ENCODE data around the gene ABCA2. TPM values are rescaled to one million over a fixed set of nuclear protein-coding genes. Genes with fewer than 3 reads are reported as not detected.

The ABCA2 gene
- total RNA-seq, 3 donors from 2014 or later = 17.0 to 30.6 (median 18.9) TPM

- intact Hi-C loops (cut with DNase I; ENCODE audit: low total_unique reads) = no loop called here
Observed at GRCh38 chr9:137028263-137029057, 423 bp upstream of the ABCA2 start.

GRCh38 chr9:137026828-137027227 lies 1.2 kb downstream of the ABCA2 start:
- Histone ChIP-seq H3K27ac (peak overlapping the region; percentile 55 to 77), H3K27me3 (no peaks in the 10 kb centered on the region), H3K36me3 (no peaks in the 10 kb centered on the region), H3K4me3 (peak overlapping the region in 2 of 3 donors; percentile 66 to 88), H3K4me1 (peaks cover 12 to 27% of the 10 kb centered on the region in 2 donors), H3K9me3 (no peaks in the 10 kb centered on the region)
- TF ChIP-seq POLR2AphosphoS5 (IDR thresholded peaks at IDR 0.05) (no peak), POLR2A (IDR thresholded peaks at IDR 0.05) (no peak), CTCF (IDR thresholded peaks at IDR 0.05) (no peak)
- intact Hi-C loops (cut with DNase I; ENCODE audit: low total_unique reads) = no loop called here
- no peak for DNase-seq (ENCODE audit: low spot score in 2 of 2)

More at GRCh38 chr9:137028263-137029057, 423 bp upstream of the ABCA2 start:
- H3K27me3 ChIP-seq = no peaks in the 10 kb centered on the region
- TF ChIP-seq CTCF (IDR thresholded peaks at IDR 0.05) (peak; percentile 30 to 53 (median 33)), POLR2A (IDR thresholded peaks at IDR 0.05) (no peak)
- peaks cover 12 to 27% of the 10 kb centered on the region in 2 donors for H3K4me1 ChIP-seq
- no peaks in the 10 kb centered on the region for H3K36me3 ChIP-seq
- peak overlapping the region; percentile 49 to 88 (median 66) for H3K4me3 ChIP-seq
- DNase-seq (ENCODE audit: low spot score in 2 of 2) = peak in 1 of 2 donors; percentile 73
- peak overlapping the region; percentile 30 to 74 for H3K27ac ChIP-seq
- H3K9me3 ChIP-seq = no peaks in the 10 kb centered on the region

DNA sequence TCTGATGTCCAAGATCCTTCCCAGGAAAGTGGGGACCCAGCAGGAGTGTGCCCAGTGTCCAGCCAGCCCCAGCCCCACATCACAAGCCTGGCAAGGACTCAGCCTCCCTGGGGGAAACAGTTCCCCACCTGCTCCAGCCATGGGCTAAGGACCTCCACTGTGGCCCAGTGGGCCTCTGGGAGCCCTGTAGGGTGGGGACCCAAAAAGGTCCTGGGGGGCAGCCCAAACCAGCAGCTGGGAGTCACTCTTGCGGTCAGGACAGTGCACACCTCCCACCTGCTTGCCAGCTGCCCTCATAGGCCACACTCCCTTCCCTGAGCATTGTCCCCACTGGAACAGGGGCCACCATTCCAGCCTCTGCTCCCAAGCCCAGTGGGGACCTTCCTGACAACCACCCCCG lies 1.7 kb downstream of the ABCA2 start:
- peaks cover 12 to 27% of the 10 kb centered on the region in 2 donors for H3K4me1 ChIP-seq
- no peak for DNase-seq (ENCODE audit: low spot score in 2 of 2)
- no peak for TF ChIP-seq CTCF (IDR thresholded peaks at IDR 0.05)
- no peak for TF ChIP-seq POLR2A (IDR thresholded peaks at IDR 0.05)
- TF ChIP-seq POLR2AphosphoS5 (IDR thresholded peaks at IDR 0.05) = no peak
- no peaks in the 10 kb centered on the region for H3K9me3 ChIP-seq
- no peaks in the 10 kb centered on the region for H3K27me3 ChIP-seq
- no peaks in the 10 kb centered on the region for H3K36me3 ChIP-seq
- H3K27ac ChIP-seq = peak overlapping the region in 1 of 2 donors; percentile 55
- intact Hi-C loops (cut with DNase I; ENCODE audit: low total_unique reads) = no loop called here
- H3K4me3 ChIP-seq = peak overlapping the region in 1 of 3 donors; percentile 66

GRCh38 chr9:137025517-137025966 lies 2.5 kb downstream of the ABCA2 start:
- intact Hi-C loops (cut with DNase I; ENCODE audit: low total_unique reads) = no loop called here
- no peaks in the 10 kb centered on the region for H3K27me3 ChIP-seq
- H3K36me3 ChIP-seq = no peaks in the 10 kb centered on the region
- TF ChIP-seq POLR2AphosphoS5 (IDR thresholded peaks at IDR 0.05) (no peak), CTCF (IDR thresholded peaks at IDR 0.05) (peak in 1 of 3 donors; percentile 15), POLR2A (IDR thresholded peaks at IDR 0.05) (no peak)
- peak in 1 of 2 donors; percentile 79 for DNase-seq (ENCODE audit: low spot score in 2 of 2)
- peak overlapping the region in 2 of 3 donors; percentile 2 to 9 for H3K4me3 ChIP-seq
- peaks cover 12 to 27% of the 10 kb centered on the region in 2 donors for H3K4me1 ChIP-seq
- H3K9me3 ChIP-seq = no peaks in the 10 kb centered on the region
- peak overlapping the region; percentile 41 to 69 for H3K27ac ChIP-seq

GRCh38 chr9:137023583-137023991 lies 4.5 kb downstream of the ABCA2 start:
- Histone ChIP-seq H3K27ac (peak overlapping the region in 1 of 2 donors; percentile 32), H3K4me3 (no peak overlapping the region), H3K9me3 (no peaks in the 10 kb centered on the region), H3K36me3 (no peaks in the 10 kb centered on the region), H3K4me1 (peaks cover 10 to 21% of the 10 kb centered on the region in 2 donors), H3K27me3 (no peaks in the 10 kb centered on the region)
- no peak for TF ChIP-seq POLR2AphosphoS5 (IDR thresholded peaks at IDR 0.05)
- DNase-seq (ENCODE audit: low spot score in 2 of 2) = no peak
- intact Hi-C loops (cut with DNase I; ENCODE audit: low total_unique reads) = no loop called here

Data from breast epithelium (tissue), 4 donors.